GM18870 (cell line): ENCODE measurements around the gene SCAI.
"Not testable (repeated sequence)": the region's sequence is repeated elsewhere in the genome, so short reads cannot be mapped to it uniquely, and the experiment has no call there.

Experiments
- ATAC-seq: cut with Tn5 transposase; IDR thresholded peaks from one replicate; pipeline ENCODE4 v1.9.1; 2021; ENCODE audit warnings: moderate library complexity; ENCODE audit not compliant: unreplicated experiment

SCAI gene

DNA sequence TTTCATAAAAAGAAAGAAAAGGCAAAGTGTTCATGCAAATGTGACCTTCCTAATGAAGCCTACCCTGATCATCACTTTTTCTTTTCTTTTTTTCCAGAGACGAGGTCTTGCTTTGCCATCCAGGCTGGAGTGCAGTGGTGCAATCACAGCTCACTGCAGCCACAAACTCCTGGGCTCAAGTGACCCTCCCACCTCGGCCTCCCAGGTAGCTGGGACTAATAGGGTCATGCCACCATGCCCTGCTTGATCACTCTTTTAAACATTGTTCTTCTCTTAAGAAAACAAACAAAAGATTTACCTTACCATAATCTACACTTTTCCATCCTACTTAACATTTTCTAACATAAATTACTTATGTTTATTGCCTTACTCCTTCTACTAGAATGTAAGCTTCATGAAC lies 193.9 kb downstream of the SCAI start:
- ATAC-seq: no peak

DNA sequence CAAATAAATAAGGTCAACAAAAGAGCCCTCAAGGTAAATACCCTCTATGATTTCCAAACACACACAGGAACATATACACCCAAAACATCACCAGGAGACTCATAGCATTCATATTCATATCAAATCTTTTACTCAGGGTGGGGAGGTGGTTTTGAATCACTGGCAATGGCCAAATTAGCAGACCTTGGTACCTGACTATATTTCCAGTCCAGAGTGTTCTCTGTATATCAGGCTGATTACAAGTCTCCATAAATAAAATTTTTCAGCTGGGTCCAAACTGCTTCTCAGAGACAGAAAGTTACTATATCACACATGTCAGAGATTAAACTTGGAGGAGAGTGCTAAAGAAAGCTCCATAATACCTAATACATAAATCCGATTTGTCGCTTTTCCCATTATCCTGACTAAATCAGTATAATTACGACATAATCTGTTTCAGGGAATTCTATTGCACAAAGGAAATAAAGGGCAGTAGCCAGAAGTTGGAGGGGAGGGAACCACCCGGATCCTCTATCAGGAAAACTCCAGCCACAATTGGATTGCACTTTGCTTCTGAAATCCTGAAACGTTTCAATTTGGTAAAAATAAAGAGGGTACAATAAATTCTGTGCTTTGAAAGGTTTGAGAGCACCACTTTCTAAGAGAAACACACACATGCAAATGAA lies 195.5 kb downstream of the SCAI start:
- ATAC-seq: no peak

DNA sequence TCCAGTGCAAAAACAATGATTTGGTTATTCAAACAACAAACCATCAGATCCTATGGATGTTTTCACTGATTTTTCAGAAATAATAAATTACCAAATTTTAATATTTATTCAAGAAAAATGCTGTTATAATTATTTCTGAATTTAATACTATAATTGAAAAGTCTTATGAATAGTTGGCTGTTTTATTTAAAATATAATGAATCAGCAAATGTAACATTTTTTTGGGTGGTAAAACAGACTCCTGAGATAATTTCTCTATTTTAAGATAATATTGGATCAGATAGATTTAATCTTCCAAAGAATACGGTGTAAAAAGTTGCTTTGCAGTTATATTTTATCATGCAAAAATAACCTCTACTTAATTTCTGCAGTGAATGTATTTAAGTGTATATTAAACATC lies 197.2 kb downstream of the SCAI start:
- no peak for ATAC-seq

DNA sequence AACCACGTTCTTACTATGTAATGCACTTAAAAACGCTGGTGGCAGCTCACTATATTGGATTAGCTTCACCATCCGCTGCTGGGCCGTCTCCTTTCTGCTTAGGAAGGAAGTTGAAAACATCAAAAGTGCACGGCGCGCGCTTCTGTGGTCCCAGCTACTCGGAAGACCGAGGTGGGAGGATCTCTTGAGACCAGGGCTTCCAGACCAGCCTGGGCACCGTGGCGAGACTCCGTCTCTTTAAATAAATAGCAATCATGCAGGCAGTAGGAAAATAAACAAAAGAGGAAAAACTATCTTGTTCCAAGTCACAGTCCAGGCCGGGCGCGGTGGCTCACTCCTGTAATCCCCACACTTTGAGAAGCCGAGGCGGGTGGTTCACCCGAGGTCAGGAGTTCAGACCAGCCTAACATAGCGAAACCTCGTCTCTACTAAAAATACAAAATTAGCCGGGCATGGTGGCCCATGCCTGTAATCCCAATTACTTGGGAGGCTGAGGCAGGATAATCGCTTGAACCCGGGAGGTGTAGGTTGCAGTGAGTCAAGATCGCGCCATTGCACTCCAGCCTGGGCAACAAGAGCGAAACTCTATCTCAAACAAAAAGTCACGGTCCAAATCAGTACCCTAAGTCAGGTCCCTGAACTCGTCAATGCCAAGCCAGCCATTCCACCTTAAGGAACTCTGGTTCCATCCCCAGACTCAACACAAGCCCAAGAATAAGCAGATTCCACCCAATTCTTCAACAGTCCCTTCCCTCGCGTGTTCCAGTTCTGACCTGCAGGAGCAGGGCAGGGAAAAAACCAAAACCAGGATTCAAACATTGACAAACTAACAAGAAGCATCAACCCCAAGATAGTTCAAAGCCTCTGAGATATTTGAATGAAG lies 201.4 kb downstream of the SCAI start:
- peak; percentile 6 for ATAC-seq

DNA sequence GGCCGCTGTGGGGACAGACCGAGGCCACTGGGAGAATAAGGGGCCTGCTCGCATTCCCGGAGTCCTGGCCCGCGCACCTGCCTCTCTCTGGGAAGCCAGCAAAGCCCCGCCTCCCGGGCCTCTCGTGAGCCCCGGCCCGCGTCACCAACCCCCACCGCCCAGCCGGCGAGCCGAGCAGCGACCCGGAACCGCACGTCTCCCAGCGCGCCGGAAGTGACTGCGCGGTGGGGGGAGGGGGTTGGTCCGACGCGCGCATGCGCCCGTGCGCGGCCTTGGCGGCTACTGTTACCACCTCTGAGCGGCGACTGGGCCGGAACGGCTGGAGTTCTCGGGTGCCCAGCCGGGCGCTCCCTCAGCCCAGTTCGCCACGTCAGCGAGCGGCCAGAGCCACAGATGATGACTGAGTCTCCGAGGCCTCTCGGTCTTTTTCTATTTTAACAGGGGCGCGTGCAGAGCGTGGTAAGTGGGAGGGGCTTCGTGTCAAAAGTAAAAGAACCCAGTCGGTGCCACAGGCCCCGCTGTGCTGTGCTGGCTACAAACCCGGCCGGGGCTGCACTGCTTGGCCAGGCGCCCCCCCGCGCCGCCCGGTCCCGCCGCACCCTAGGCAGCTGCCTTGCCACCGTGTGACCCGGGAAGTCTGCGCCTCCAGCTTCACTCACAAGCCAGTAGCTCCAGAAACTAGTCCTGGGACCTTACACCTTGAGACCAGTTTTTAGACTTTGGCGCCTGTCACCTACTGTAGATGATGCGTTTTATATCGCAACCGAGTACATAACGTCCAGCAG lies 202.2 kb downstream of the SCAI start, which contains the start of gene GOLGA1:
GOLGA1 (minus strand) TSS at position 190 of the 785 bp plus-strand sequence. CDS start 2,372 bp downstream, outside the sequence.
- ATAC-seq: peak; percentile 70

DNA sequence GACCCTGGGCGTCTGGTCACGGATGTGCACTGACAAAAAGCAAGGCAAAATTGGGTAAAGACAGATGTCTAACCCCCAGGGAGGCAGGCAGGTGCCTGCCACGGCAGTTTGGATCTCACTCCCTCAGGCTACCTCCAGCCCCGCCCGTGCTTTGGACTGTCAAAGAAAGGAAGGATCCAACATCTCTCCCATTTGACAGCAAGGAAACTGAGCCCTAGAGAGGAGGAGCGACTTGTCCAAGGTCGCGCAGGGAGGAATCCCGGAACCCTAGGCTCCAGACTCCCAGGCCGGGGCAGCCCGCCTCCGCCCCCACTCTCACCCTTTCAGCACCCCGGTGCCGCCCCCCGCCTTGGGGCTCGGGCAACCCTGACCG lies 202.8 kb downstream of the SCAI start:
- peak; percentile 20 for ATAC-seq

DNA sequence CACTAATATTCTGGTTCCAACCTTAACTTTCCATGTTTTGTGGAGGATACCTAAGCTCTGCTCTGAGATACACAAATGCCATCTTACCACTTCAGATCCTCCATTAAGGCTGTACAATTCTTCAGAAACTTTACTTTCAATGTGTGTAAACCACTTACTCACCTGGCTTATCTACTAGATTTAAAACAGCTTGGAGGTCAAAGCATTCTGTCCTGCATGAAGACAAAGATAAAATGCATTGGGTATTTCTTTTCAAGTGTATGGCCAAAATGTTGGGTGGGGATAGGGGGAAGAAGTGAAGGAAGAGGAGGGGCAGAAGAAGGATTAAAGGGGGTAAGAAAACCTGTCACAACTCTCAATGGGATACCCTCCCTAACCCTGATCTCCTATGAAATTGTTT lies 203.4 kb downstream of the SCAI start:
- no peak for ATAC-seq

DNA sequence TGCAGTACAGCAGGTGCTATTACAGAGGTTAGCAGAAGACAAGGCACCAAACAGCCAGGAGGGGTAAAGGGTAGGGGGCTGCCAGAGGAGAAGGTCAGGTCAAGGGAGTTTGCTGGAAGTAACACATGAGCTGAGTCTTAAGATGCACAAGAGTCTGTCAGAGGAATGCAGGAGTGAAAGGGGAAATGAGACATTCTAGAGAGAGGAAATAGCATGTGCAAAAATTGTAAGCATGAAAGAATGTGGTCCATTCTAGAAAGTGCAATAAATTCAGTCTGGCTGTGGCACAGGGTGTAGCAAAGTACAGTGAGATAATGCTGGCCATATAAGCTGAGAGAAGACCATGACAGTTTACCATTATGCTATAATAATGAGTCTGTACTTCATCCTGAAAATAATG lies 209.0 kb downstream of the SCAI start:
- ATAC-seq: no peak

DNA sequence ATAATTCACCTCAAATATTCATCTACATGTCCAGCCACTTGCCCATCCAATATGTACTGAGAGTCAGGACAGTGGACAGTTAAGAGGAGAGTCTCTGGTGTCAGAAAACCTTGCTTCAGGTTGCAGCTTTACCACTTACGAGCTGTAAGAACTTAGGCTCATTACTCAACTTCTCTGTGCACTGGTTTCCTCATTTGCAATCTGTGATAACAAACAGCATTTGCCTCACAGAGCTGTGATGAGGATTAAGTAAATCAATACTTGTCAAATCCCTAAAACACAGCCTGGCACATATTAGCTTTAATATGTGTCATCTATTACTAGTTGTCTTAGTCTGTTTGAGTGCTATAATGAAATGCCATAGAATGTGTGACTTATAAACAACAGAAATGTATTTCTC lies 211.0 kb downstream of the SCAI start:
- ATAC-seq: no peak

DNA sequence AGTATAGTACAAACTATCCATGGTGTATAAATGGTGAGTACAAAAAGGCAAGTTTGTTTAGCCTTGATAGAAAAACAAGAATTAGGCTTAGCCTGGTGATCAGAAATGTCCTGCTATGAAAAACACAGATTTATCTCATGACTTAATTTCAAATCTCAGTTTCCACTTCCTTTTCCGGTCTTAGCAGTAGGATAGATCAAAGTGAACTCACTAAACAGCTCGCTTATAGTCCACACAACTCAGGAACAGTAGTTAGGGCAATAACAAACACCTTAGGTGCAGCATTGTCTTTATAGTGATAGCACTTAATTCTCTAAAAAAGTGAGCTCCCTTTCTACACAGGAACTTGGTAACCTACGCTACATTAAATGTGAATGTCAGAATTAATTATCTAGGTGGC lies 213.9 kb downstream of the SCAI start:
- no peak for ATAC-seq

DNA sequence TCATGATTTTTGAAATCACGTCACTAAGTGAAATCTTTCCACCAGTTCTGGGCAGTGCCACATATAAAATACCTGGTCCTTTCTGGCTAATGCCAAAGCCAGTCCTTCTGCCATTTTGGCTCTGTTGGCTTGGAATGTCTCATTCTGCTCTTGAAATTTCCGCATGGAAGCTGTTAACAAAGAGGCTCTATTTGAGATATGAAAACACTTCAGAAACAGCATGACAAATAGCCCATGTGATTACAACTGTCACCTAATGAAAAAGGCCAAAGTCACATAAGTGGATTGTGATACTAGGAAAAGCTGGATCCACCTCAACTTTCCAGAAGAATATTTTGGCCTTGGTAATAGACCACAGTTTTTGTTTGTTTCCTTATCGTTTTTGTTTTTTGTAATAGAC lies 215.2 kb downstream of the SCAI start:
- no peak for ATAC-seq

DNA sequence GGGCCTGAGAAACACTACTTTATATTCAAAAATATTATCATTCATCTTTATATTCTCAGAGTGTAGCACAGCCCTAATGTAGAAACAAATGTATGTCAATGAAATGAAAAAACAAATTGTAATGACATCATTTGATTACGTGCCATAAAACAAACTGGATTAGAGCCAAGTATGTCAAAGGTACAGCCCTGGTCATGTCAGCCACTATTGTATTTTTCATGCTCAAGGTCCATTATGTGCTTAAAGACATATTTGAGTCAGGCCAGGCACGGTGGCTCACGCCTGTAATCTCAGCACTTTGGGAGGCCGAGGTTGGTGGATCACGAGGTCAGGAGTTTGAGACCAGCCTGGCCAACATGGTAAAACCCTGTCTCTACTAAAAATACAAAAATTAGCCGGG lies 222.9 kb downstream of the SCAI start:
- not testable (repeated sequence) for ATAC-seq

DNA sequence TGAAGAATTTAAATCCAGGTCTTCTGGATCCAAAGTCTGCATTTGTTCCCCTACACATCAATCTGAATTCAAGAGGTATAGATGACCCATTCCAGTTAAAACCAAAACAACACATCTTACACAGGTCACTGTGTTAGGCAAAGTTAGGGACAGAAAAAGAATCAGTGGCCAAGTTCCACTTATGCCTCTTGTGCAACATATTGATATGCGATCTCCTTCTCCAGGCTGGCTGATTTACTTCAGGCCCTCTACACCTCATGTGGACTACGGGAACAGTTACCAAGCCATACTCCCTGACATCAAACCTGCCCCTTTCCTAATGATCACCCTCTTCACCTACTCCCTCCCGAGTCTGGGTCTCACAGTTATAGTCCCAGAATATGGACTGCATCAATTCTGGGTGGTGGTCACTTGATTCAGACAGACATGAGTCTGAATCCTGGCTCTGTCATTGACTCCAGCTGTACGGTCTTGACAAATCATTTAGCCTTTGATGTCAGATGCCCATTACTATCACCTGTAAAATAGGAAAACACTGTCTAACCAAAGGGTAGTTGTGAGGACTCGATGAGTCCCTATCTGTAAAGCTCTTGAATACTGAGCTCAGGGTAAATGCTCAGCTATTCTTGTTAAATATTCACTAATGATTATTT lies 228.4 kb downstream of the SCAI start:
- no peak for ATAC-seq

DNA sequence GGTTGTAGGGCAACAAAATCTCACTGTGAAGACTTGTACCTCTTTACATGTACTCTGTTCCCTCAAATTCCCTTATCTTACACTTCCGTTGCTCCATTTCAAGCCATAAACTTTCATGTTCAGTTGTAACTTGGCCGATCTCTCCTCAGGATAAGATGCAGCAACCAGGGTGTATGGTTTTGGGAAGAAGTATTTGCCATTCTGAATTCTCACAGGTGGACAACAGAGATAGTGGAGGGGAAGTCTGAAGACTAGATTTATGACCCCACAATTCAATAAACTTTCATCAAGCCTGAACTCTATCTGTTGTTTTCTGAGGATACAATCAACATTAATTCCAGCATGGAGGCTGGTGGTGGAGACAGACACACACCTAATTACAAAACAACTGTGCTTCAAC lies 229.9 kb downstream of the SCAI start:
- no peak for ATAC-seq

DNA sequence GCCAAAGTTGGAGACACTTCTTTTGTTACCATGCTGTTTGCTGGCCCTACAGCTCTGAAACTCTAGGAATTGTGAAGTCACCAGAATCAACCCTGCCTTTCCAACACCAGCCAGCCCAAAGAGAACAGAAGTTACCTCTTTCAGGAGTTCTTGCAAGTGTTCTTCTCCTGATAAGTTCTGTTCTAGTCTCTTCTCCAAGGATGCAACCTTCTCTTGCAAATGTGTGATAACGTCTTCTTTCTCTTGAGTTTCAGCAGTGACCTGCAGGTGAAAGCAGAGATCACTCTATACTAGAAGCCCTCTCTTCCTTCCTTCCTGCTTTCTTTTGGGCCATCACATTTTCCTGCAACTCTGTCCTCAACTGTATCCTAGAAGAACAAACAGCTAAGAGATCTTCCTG lies 231.6 kb downstream of the SCAI start:
- no peak for ATAC-seq

DNA sequence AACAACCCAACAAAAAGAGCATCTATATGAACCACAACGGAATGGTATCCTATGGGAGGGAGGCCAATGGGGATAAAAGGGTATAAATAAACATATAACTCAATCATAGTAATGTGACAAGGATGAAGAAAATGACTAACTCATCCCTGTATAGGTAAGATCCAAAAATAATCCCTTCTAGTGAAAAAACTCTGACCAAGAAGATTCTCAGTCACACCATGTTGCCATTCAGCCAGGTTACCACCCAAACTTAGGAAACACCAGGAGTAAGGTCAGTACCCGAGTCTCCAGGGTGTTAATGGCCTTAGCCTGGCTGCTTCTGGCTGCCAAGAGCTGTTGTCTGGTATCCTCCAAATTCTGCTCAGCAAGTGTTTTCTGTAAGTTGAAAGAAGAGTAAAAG lies 235.2 kb downstream of the SCAI start:
- no peak for ATAC-seq

DNA sequence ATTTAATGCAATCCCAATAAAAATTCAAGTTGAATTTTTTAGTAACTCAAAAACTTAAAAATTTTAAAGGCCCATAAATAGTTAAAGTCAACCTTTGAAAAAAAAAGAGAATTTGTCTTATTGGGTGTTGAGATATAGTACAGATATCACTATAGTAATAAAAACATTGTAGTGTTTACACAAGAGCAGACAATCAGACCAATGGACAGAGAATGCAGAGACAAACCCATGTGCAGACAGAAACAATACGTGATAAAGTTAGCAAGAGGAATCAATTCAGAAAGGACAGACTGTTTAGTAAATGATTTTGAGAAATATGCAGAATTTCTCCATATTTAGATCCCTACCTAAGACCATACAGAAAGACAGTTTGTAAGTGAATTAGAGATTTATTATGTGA lies 236.4 kb downstream of the SCAI start:
- ATAC-seq: no peak

DNA sequence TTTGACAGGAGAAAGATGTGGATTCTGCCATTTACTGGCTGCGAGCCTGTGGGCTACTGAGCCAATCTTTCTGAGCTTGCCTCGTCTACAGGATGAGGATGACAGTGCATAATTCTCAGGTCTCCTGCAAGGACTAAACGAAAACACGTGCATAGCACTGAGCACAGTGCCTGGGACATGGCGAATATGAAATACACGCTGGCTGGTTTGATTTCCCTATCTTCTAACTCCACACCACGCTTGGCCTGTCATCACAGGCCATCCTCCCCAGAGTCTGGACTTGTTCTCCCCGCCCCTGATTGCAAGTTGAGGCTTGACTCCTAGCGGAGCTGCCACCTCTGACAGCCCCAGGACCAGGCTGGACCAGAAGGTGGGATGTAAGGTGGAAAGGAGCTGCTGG lies 243.5 kb downstream of the SCAI start:
- no peak for ATAC-seq

DNA sequence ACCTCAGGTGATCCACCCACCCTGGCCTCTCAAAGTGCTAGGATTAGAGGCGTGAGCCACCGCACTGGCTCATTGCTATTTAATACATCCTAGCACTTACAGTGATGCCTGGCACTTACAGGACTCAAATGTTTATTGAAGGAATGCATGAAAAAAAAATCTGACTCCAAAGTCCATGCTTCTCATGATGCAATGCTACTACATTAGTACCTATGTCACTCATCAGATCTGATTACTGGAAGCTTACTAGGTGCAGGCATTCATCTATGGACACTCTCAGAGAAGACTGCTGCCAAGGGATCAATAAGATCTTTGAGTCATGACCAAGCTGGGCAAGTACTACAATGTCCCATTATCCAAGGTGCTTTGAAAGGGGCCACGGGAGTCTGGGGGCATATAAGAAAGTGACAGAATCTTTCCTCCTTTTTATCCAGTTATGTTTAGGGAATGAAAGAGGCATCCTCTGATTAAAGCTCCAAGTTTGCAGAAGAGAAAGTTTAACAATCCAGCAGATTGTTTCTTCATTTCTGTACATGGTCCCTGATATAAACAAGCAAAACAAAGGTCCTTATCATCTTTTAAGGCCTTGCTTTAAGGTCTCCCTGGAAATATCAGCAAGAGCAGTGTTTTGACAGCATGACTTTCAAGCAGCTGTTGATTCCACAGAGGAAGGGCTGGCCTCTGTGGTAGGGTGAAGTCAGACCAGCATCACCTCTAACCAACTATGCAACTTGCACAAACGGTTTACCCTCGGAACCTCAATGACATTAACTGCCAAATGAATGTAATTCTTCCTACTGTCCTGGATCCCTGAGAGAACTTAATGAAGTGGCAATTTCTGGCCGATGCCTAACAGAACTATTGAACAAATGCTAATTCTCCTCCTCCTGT lies 245.5 kb downstream of the SCAI start:
- no peak for ATAC-seq

DNA sequence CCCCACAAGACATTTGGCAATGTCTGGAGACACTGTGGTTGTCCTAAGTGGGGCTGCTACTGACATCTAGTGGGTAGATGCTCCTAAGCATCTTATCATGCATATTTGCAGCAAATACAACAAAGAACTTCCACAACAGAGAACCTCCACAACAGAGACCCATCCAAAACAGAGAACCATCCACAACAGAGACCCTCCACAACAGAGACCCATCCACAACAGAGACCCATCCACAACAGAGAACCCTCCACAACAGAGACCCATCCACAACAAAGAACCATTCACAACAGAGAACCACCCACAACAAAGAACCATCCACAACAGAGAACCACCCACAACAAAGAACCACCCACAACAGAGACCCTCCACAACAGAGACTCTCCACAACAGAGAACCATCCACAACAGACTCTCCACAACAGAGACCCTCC lies 248.6 kb downstream of the SCAI start:
- ATAC-seq: no peak
